ENCODE measurements around the gene SKP1. TPM values are rescaled to one million over a fixed set of nuclear protein-coding genes. Genes with fewer than 3 reads are reported as not detected.

The SKP1 gene
- total RNA-seq, 1 experiment from 2014 or later, result 245 TPM

DNA sequence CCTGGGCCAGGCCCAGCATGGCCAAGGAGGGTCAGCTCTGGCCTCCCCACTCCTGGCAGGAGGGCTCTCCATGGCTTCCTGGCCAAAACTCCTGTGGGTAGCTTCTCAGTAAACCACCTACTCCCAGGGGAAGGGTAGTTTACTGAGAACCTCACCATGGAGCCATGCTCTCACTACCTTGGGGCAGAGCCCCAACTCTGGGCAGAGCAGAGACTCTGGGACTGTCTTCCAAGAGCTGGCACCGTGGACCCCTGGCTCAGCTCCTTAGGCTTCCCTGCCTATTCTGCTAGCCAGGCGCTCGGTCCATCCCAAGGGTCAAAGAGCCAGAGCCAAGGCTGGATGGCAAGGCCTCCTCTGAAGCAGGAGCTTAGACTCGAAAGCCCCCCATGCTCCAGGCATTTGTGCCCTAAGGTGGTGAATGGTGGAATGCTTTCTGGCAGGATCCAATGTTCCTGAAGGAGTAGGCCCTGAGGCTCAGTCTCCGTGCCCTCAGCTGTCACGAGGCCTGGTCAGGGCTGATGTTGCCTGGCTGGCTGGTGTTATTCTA, 42.7 kb downstream of the SKP1 start:
- Histone ChIP-seq H3K27me3 (ENCODE audit: insufficient read depth, low read length) (no peaks in the 10 kb centered on the region), H3K9me3 (ENCODE audit: control insufficient read depth in 1 of 2, insufficient read depth in 1 of 2, low read depth in 1 of 2, low read length in 2 of 2) (no peaks in the 10 kb centered on the region), H3K9me2 (ENCODE audit: insufficient read depth) (no peaks in the 10 kb centered on the region), H3K79me2 (ENCODE audit: insufficient read depth, low read length) (0 out of 2 replicates have a peak, but pooled peaks cover 7% of the 10 kb centered on the region), H2AFZ (ENCODE audit: low read depth, low read length, poor library complexity, severe bottlenecking) (no peak overlapping the region), H3K36me3 (ENCODE audit: control insufficient read depth in 1 of 2, insufficient read depth in 2 of 2, low read length in 2 of 2) (peaks cover 0 to 8% of the 10 kb centered on the region in 2 experiments; a peak in 3 of 4 replicates), H3K9ac (ENCODE audit: low read length) (no peak overlapping the region), H3K4me2 (ENCODE audit: low read length) (no peak overlapping the region), H3K4me1 (ENCODE audit: control insufficient read depth in 1 of 2, insufficient read depth in 2 of 2, low read length in 2 of 2) (peaks cover 0 to 6% of the 10 kb centered on the region in 2 experiments; a peak in 1 of 4 replicates), H3K4me3 (replicated peaks in 1 of 2; ENCODE audit: low read depth in 1 of 2, low read length in 2 of 2) (no peak overlapping the region), H3K27ac (ENCODE audit: low read depth, low read length) (no peak overlapping the region), H4K20me1 (ENCODE audit: insufficient read depth) (no peaks in the 10 kb centered on the region)
- RAD21 ChIA-PET (ENCODE audit: low non-redundant PET in 1 of 2, low total read pairs in 2 of 2, uncharacterized antibody in 2 of 2, unreplicated experiment in 2 of 2), result no interaction called here
- intact Hi-C loops (cut with micrococcal nuclease), result no loop called here
- TF ChIP-seq ELF1 (IDR thresholded peaks at IDR 0.05; ENCODE audit: borderline replicate concordance, low read depth), result no peak
- no peak for TF ChIP-seq TCF7L2 (IDR thresholded peaks at IDR 0.05; ENCODE audit: borderline replicate concordance, extremely low read depth, insufficient read depth, insufficient read length)
- no peak for TF ChIP-seq ZFX (IDR thresholded peaks at IDR 0.05)
- CTCF ChIA-PET, result interaction anchor here (1.2 to 1.3 kb wide), 2 partner anchors 8 to 95 kb away, joined by 3 read pairs; no protein-coding TSS in a partner anchor
- DNase-seq (ENCODE audit: low read depth, low spot score) (no peak), ATAC-seq (no peak)
- BruUV-seq (replicated peaks), result no TSS peak
- POLR2A ChIA-PET, result no interaction called here

DNA sequence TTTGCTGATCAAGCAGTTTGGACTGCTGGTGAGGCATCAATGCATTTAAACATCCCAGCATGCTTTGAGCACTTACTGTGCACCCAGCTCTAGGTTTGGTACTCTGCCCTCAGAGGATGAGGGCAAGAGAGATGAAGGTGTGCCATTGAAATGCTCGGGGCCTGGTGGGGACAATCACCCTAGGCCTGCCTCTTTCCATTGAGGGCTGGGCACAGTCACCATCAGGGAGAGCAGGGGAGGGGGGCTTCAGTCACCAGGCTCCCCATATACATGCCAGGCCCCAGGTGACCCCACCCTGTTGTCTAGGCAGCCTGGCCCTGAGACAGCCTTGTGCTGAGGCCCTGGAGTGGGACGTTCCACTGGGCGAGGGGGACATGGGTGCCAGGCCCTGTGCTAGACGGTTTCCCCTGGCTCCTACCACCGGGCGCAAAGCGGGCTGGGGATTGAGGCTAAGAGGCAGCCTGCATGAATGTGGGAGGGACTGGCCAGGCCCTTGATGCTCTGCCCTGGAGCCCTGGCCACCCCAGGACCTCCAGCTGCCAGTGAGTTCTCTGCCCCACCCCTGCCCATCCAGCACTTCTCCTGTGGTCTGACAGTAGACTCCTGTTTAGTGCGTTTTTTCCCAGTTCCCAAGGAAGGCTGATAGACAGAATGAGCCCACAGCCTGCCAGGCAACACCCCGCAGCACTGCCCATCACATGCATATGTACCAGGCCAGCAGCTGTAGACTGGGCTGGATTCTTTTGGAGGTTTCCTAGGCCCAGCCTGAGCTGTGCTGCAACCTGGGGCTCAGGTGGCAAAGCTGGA, 43.4 kb downstream of the SKP1 start:
- ChIA-PET CTCF (interaction anchor here (1.3 kb wide), 1 partner anchor 8 kb away, joined by 3 read pairs; no protein-coding TSS in a partner anchor), RAD21 (ENCODE audit: low non-redundant PET in 1 of 2, low total read pairs in 2 of 2, uncharacterized antibody in 2 of 2, unreplicated experiment in 2 of 2) (no interaction called here), POLR2A (no interaction called here)
- no TSS peak for BruUV-seq (replicated peaks)
- H3K9me2 ChIP-seq (ENCODE audit: insufficient read depth), result no peaks in the 10 kb centered on the region
- no peak overlapping the region for H3K27ac ChIP-seq (ENCODE audit: low read depth, low read length)
- H3K4me1 ChIP-seq (ENCODE audit: control insufficient read depth in 1 of 2, insufficient read depth in 2 of 2, low read length in 2 of 2), result peaks cover 0 to 3% of the 10 kb centered on the region in 2 experiments; a peak in 1 of 4 replicates
- no peak overlapping the region for H2AFZ ChIP-seq (ENCODE audit: low read depth, low read length, poor library complexity, severe bottlenecking)
- H3K9me3 ChIP-seq (ENCODE audit: control insufficient read depth in 1 of 2, insufficient read depth in 1 of 2, low read depth in 1 of 2, low read length in 2 of 2), result no peaks in the 10 kb centered on the region
- H3K4me3 ChIP-seq (replicated peaks in 1 of 2; ENCODE audit: low read depth in 1 of 2, low read length in 2 of 2), result no peak overlapping the region
- 0 out of 2 replicates have a peak, but pooled peaks cover 1% of the 10 kb centered on the region for H3K79me2 ChIP-seq (ENCODE audit: insufficient read depth, low read length)
- ATAC-seq (no peak), DNase-seq (ENCODE audit: low read depth, low spot score) (no peak)
- H3K36me3 ChIP-seq (ENCODE audit: control insufficient read depth in 1 of 2, insufficient read depth in 2 of 2, low read length in 2 of 2), result peaks cover 0 to 8% of the 10 kb centered on the region in 2 experiments; a peak in 3 of 4 replicates
- intact Hi-C loops (cut with micrococcal nuclease), result no loop called here
- H3K27me3 ChIP-seq (ENCODE audit: insufficient read depth, low read length), result no peaks in the 10 kb centered on the region
- no peak overlapping the region for H3K9ac ChIP-seq (ENCODE audit: low read length)
- H3K4me2 ChIP-seq (ENCODE audit: low read length), result no peak overlapping the region
- H4K20me1 ChIP-seq (ENCODE audit: insufficient read depth), result no peaks in the 10 kb centered on the region
- no peak for TF ChIP-seq EZH2phosphoT487 (IDR thresholded peaks at IDR 0.05; ENCODE audit: borderline replicate concordance)
- TF ChIP-seq RAD21 (IDR thresholded peaks at IDR 0.05; ENCODE audit: low read depth), result no peak
- no peak for TF ChIP-seq SIN3A (IDR thresholded peaks at IDR 0.05; ENCODE audit: low read depth)
- no peak for TF ChIP-seq SRF (IDR thresholded peaks at IDR 0.05; ENCODE audit: low read depth)
- TF ChIP-seq POLR2AphosphoS5 (IDR thresholded peaks at IDR 0.05; ENCODE audit: low read depth, low read length), result no peak
- TF ChIP-seq POLR2A (IDR thresholded peaks at IDR 0.05; ENCODE audit: borderline replicate concordance, extremely low read depth, insufficient read depth, insufficient read length), result no peak
- TF ChIP-seq, protein P1, sequence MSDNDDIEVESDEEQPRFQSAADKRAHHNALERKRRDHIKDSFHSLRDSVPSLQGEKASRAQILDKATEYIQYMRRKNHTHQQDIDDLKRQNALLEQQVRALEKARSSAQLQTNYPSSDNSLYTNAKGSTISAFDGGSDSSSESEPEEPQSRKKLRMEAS (IDR thresholded peaks at IDR 0.05), result no peak
- TF ChIP-seq CEBPB (IDR thresholded peaks at IDR 0.05; ENCODE audit: low read depth), result no peak
- no peak for TF ChIP-seq FOSL1 (IDR thresholded peaks at IDR 0.05; ENCODE audit: low read depth)
- TF ChIP-seq CBX3 (IDR thresholded peaks at IDR 0.05; ENCODE audit: low read depth), result no peak
- TF ChIP-seq, protein P2, sequence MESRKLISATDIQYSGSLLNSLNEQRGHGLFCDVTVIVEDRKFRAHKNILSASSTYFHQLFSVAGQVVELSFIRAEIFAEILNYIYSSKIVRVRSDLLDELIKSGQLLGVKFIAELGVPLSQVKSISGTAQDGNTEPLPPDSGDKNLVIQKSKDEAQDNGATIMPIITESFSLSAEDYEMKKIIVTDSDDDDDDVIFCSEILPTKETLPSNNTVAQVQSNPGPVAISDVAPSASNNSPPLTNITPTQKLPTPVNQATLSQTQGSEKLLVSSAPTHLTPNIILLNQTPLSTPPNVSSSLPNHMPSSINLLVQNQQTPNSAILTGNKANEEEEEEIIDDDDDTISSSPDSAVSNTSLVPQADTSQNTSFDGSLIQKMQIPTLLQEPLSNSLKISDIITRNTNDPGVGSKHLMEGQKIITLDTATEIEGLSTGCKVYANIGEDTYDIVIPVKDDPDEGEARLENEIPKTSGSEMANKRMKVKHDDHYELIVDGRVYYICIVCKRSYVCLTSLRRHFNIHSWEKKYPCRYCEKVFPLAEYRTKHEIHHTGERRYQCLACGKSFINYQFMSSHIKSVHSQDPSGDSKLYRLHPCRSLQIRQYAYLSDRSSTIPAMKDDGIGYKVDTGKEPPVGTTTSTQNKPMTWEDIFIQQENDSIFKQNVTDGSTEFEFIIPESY (IDR thresholded peaks at IDR 0.05; ENCODE audit: extremely low read depth, insufficient replicate concordance, low read length), result no peak
- TF ChIP-seq CTCF (IDR thresholded peaks at IDR 0.05 in 2 of 3, conservative IDR thresholded peaks at IDR 0.05 in 1 of 3; ENCODE audit: borderline replicate concordance in 1 of 3, insufficient read depth in 1 of 3, low read depth in 2 of 3, low read length in 2 of 3), result no peak
- no peak for TF ChIP-seq ELF1 (IDR thresholded peaks at IDR 0.05; ENCODE audit: borderline replicate concordance, low read depth)
